Calu3 (cell line): ENCODE data around the gene NLGN1. TPM values are rescaled to one million over a fixed set of nuclear protein-coding genes. Genes with fewer than 3 reads are reported as not detected.

ENCODE experiments used
- BruUV-seq: library from RNA; stranded (reverse); fragments of 400-500 nt; replicated peaks from 2 replicates; lab custom pipeline; 2021; lab: Mats Ljungman, UMichigan
- CTCF ChIA-PET: fragments of 300-600 bp; sonication (Branson Sonifier 250); formaldehyde crosslinking; loops from one replicate; lab custom pipeline; 2022; ENCODE audit warnings: antibody characterized with exemption; lab: Charles Lee
- DNase-seq: peaks from one replicate; pipeline ENCODE4 v3.0.0; 2022
- H3K27ac Mint-ChIP-seq: one replicate; pipeline ENCODE4 v1.8.0; 2022; ENCODE audit warnings: mixed read lengths; ENCODE audit not compliant: unreplicated experiment
- H3K27me3 Mint-ChIP-seq: one replicate; pipeline ENCODE4 v1.8.0; 2022; ENCODE audit warnings: mixed read lengths; ENCODE audit not compliant: unreplicated experiment
- H3K36me3 Mint-ChIP-seq: one replicate; pipeline ENCODE4 v1.8.0; 2022; ENCODE audit warnings: mild to moderate bottlenecking, moderate library complexity, mixed read lengths; ENCODE audit not compliant: insufficient read depth, unreplicated experiment
- H3K4me1 Mint-ChIP-seq: one replicate; pipeline ENCODE4 v1.8.0; 2022; ENCODE audit warnings: mild to moderate bottlenecking, low read depth, mixed read lengths; ENCODE audit not compliant: unreplicated experiment
- H3K4me3 Mint-ChIP-seq: one replicate; pipeline ENCODE4 v1.8.0; 2022; ENCODE audit warnings: mild to moderate bottlenecking, low read depth, moderate library complexity, mixed read lengths; ENCODE audit not compliant: unreplicated experiment
- H3K9me3 Mint-ChIP-seq: one replicate; pipeline ENCODE4 v1.8.0; 2022; ENCODE audit warnings: low read depth, mixed read lengths; ENCODE audit not compliant: unreplicated experiment
- CTCF ChIP-seq: fragments of 200-600 bp; IDR thresholded peaks from one replicate; pipeline ENCODE4 v1.8.0; 2022; ENCODE audit warnings: antibody characterized with exemption; ENCODE audit not compliant: unreplicated experiment
- intact Hi-C: fragments of 100-400 bp; cut with micrococcal nuclease; formaldehyde crosslinking; loops from one replicate; pipeline ENCODE4 v1.10.0; 2022; ENCODE audit not compliant: unreplicated experiment
- total RNA-seq: library from RNA; stranded (reverse); gene quantifications from 2 replicates; pipeline ENCODE4 v1.2.3, GENCODE V29; 2022

The NLGN1 gene
- total RNA-seq, 1 experiment from 2014 or later = 2.6 TPM

GRCh38 chr3:174156200-174156599 lies 758.7 kb downstream of the NLGN1 start:
- TF ChIP-seq CTCF = no peak
- H3K27ac Mint-ChIP-seq = no peak overlapping the region
- BruUV-seq = no TSS peak
- DNase-seq = no peak
- no peaks in the 10 kb centered on the region for H3K36me3 Mint-ChIP-seq
- H3K4me3 Mint-ChIP-seq = no peak overlapping the region
- CTCF ChIA-PET = no interaction called here
- no peaks in the 10 kb centered on the region for H3K9me3 Mint-ChIP-seq
- no peaks in the 10 kb centered on the region for H3K27me3 Mint-ChIP-seq
- intact Hi-C loops = no loop called here
- H3K4me1 Mint-ChIP-seq = no peaks in the 10 kb centered on the region

GRCh38 chr3:174158674-174159073 lies 761.1 kb downstream of the NLGN1 start:
- Mint-ChIP-seq H3K4me3 (no peak overlapping the region), H3K36me3 (no peaks in the 10 kb centered on the region), H3K27me3 (no peaks in the 10 kb centered on the region), H3K27ac (no peak overlapping the region), H3K4me1 (no peaks in the 10 kb centered on the region), H3K9me3 (peaks cover 3% of the 10 kb centered on the region)
- BruUV-seq = no TSS peak
- CTCF ChIA-PET = no interaction called here
- intact Hi-C loops = no loop called here
- no peak for DNase-seq
- TF ChIP-seq CTCF = no peak

- Mint-ChIP-seq H3K27ac (no peak overlapping the region), H3K4me1 (no peaks in the 10 kb centered on the region)
- TF ChIP-seq CTCF = no peak
Observed at GRCh38 chr3:174159604-174160003, 762.1 kb downstream of the NLGN1 start.

GRCh38 chr3:174162550-174162949 lies 765.0 kb downstream of the NLGN1 start:
- DNase-seq = no peak
- Mint-ChIP-seq H3K27ac (no peak overlapping the region), H3K4me3 (no peak overlapping the region), H3K4me1 (no peaks in the 10 kb centered on the region), H3K36me3 (no peaks in the 10 kb centered on the region), H3K9me3 (peaks cover 11% of the 10 kb centered on the region), H3K27me3 (no peaks in the 10 kb centered on the region)
- intact Hi-C loops = no loop called here
- no TSS peak for BruUV-seq
- TF ChIP-seq CTCF = no peak
- CTCF ChIA-PET = no interaction called here

More at GRCh38 chr3:174159604-174160003, 762.1 kb downstream of the NLGN1 start:
- H3K36me3 Mint-ChIP-seq = no peaks in the 10 kb centered on the region
- intact Hi-C loops = no loop called here
- H3K4me3 Mint-ChIP-seq = no peak overlapping the region
- BruUV-seq = no TSS peak
- no peak for DNase-seq
- H3K27me3 Mint-ChIP-seq = no peaks in the 10 kb centered on the region
- CTCF ChIA-PET = no interaction called here
- peaks cover 7% of the 10 kb centered on the region for H3K9me3 Mint-ChIP-seq
